Fibroblast of the aortic adventitia (primary cell): ENCODE measurements around the gene SPHK1. TPM values are rescaled to one million over a fixed set of nuclear protein-coding genes. Genes with fewer than 3 reads are reported as not detected.

Source experiments
- DNase-seq: peaks from one replicate; pipeline ENCODE4 v3.0.0-alpha.2; 2010; ENCODE audit warnings: low read depth
- H3K4me3 ChIP-seq: 2 replicates; pipeline ENCODE4 v1.5.1; 2011; ENCODE audit warnings: low read depth, mild to moderate bottlenecking, control low read depth, low read length, moderate library complexity
- CTCF ChIP-seq: IDR thresholded peaks from 2 replicates; pipeline ENCODE4 v1.5.1; 2011; ENCODE audit warnings: mild to moderate bottlenecking, low read length, control low read depth, inconsistent platforms; ENCODE audit not compliant: insufficient read depth
- total RNA-seq: library from RNA; depleted of rRNA; stranded (reverse); fragments of >200 nt; gene quantifications from 2 replicates; pipeline ENCODE4 v1.2.3, GENCODE V29; 2012; ENCODE audit warnings: low replicate concordance

Gene SPHK1
- total RNA-seq, 1 donor, result 31.7 TPM

DNA sequence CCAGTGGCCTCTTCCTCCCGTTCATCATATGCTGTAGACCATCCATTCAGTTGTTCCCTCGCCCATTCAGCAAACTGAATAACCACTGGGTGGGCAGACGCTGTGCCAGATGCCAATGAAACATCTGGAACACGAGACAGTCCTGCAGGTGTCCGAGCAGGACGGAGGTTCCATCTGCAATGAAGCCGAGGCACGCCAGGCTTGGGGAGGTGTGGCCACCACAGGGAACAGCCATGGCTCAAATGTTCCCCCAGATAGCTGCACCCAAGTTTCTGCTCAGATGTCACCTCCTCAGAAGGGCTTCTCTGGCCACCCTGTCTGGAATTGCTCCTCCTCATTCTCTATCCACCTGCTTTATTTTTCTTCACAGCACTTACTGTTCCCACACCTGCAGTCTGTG lies 38.0 kb downstream of the SPHK1 start:
- H3K4me3 ChIP-seq, result no peak overlapping the region
- DNase-seq, result no peak
- no peak for TF ChIP-seq CTCF

DNA sequence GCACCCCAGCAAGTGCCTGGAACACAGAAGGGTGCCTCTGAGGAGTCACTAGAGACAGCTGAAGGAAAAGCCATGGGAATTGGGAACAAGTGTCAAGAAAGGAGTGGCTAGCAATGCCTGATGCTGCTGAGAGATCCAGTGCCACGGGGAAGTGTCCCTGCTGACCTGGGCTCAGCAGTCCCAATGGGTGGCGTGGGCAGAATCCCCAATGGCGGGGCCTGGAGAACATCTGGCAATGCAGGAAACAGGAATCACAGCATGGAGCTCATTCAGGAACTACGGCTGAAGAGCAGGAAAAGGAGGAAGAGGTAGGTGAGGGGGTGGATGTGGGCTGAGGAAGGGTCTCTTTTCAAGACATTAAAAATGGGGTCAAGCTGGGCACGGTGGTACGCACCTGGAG lies 38.5 kb downstream of the SPHK1 start:
- H3K4me3 ChIP-seq, result no peak overlapping the region
- DNase-seq, result no peak
- no peak for TF ChIP-seq CTCF

- DNase-seq, result no peak
- no peak for TF ChIP-seq CTCF
- H3K4me3 ChIP-seq, result no peak overlapping the region
Observed at GRCh38 chr17:76426853-76427252, 42.4 kb downstream of the SPHK1 start.

- no peak for TF ChIP-seq CTCF
- H3K4me3 ChIP-seq, result no peak overlapping the region
- peak; percentile 56 for DNase-seq
Observed at GRCh38 chr17:76427501-76428231, 43.3 kb downstream of the SPHK1 start.

- no peak for TF ChIP-seq CTCF
- no peak overlapping the region for H3K4me3 ChIP-seq
- peak; percentile 32 for DNase-seq
Observed at GRCh38 chr17:76428511-76428910, 44.1 kb downstream of the SPHK1 start.

GRCh38 chr17:76431509-76431908 lies 47.1 kb downstream of the SPHK1 start:
- no peak for TF ChIP-seq CTCF
- no peak for DNase-seq
- no peak overlapping the region for H3K4me3 ChIP-seq

DNA sequence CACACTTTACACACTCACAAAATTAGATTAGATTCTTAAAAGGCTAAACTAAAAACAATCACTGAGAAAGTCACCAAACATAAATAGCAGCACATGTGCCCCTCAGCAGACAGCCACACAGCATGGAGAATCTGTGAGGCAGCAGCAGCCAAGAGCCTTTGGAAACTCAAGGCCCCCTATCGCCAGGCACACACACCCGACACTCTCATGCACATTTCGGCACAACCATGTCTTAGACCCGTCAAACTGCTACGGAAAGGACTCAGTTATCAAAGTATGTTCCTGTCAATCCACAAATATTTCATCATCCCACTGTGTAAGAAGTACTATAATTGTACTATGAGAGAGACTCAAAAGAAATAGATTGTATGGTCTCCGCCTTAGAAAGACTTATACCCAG lies 47.6 kb downstream of the SPHK1 start:
- TF ChIP-seq CTCF, result no peak
- no peak overlapping the region for H3K4me3 ChIP-seq
- no peak for DNase-seq
